NCI-H345 (cell line): ENCODE data around the gene KRT82.

ENCODE experiments used
- DNase-seq: peaks from one replicate; lab custom pipeline; 2025; lab: John Stamatoyannopoulos, UW

Gene KRT82

GRCh38 chr12:52383331-52383730 is 22.8 kb downstream of the KRT82 start:
- no peak for DNase-seq

- DNase-seq: no peak
Observed at GRCh38 chr12:52382854-52383253, 23.3 kb downstream of the KRT82 start.

- no peak for DNase-seq
Observed at GRCh38 chr12:52381206-52381605, 24.9 kb downstream of the KRT82 start.

GRCh38 chr12:52380271-52380694 is 25.9 kb downstream of the KRT82 start:
- DNase-seq: peak; percentile 35

- DNase-seq: no peak
Observed at GRCh38 chr12:52379536-52379935, 26.6 kb downstream of the KRT82 start.

GRCh38 chr12:52378091-52378490 is 28.0 kb downstream of the KRT82 start:
- DNase-seq: no peak

- DNase-seq: no peak
Observed at GRCh38 chr12:52377266-52377665, 28.9 kb downstream of the KRT82 start.

- peak; percentile 77 for DNase-seq
Observed at GRCh38 chr12:52372216-52373154, 33.6 kb downstream of the KRT82 start.

GRCh38 chr12:52371716-52372115 is 34.4 kb downstream of the KRT82 start:
- DNase-seq: no peak

- no peak for DNase-seq
Observed at GRCh38 chr12:52370926-52371608, 35.1 kb downstream of the KRT82 start.

- DNase-seq: no peak
Observed at GRCh38 chr12:52369809-52370208, 36.3 kb downstream of the KRT82 start.

- no peak for DNase-seq
Observed at GRCh38 chr12:52369211-52369610, 36.9 kb downstream of the KRT82 start.

- DNase-seq: no peak
Observed at GRCh38 chr12:52368508-52368907, 37.6 kb downstream of the KRT82 start.

GRCh38 chr12:52367876-52368275 is 38.3 kb downstream of the KRT82 start:
- DNase-seq: no peak

- DNase-seq: no peak
Observed at GRCh38 chr12:52366738-52367485, 39.2 kb downstream of the KRT82 start, which contains the start of gene KRT85. KRT85 (minus strand) TSS chr12:52367481; CDS start chr12:52367405, 76 bp downstream.

- DNase-seq: no peak
Observed at GRCh38 chr12:52364901-52365489, 41.1 kb downstream of the KRT82 start.

- DNase-seq: no peak
Observed at GRCh38 chr12:52364061-52364460, 42.1 kb downstream of the KRT82 start.

- no peak for DNase-seq
Observed at GRCh38 chr12:52363111-52363679, 42.9 kb downstream of the KRT82 start.

- peak; percentile 19 for DNase-seq
Observed at GRCh38 chr12:52362118-52362726, 43.9 kb downstream of the KRT82 start.

- DNase-seq: no peak
Observed at GRCh38 chr12:52361553-52361952, 44.6 kb downstream of the KRT82 start.

- DNase-seq: no peak
Observed at GRCh38 chr12:52360663-52361271, 45.4 kb downstream of the KRT82 start.
